22Rv1 (cell line): ENCODE measurements around the gene BYSL.

Source experiments
- H3K27ac ChIP-seq: fragments of 450-650 bp; 2 replicates; pipeline ENCODE4 v1.5.1; 2017
- CTCF ChIP-seq: fragments of 450-650 bp; IDR thresholded peaks from 2 replicates; pipeline ENCODE4 v1.5.1; 2017; ENCODE audit warnings: mild to moderate bottlenecking
- ZFX ChIP-seq: fragments of 450-650 bp; IDR thresholded peaks from 2 replicates; pipeline ENCODE4 v1.6.1; 2017; ENCODE audit warnings: antibody characterized with exemption, borderline replicate concordance

The BYSL gene

GRCh38 chr6:41914869-41915530 is 6.3 kb upstream of the BYSL start:
- TF ChIP-seq CTCF (no peak), ZFX (no peak)
- H3K27ac ChIP-seq = no peak overlapping the region

DNA sequence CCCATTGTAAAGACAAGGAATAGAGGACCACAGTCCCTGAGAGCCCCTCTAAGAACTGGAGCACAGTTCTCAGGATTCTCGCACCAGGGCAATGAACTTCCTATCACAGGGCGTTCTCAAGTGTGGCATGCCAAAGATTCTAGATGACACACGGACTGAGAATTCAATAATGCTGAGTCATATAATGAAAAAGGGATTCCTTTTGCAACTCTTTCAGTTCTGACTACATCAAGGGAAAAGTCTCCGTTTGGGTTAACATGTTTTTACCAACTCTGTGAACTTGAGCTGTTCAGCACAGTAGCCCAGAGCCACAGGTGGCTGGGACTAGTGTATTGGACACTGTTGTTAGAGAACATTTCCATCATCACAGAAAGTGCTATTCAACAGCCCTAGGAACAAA is 3.8 kb upstream of the BYSL start:
- TF ChIP-seq ZFX (no peak), CTCF (no peak)

DNA sequence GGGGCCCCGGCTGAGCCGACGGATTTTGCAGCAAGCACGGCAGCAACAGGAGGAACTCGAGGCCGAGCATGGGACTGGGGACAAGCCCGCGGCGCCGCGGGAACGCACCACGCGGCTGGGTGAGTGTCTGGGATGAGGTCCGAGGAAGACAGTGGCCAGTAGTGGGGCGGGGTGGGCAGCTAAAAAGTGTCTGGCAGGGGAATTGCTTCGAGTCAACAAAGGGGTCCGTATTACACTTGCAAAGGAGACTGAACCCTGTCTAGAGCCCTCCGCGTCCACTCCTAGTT is 356 bp downstream of the BYSL start:
- TF ChIP-seq CTCF (no peak), ZFX (no peak)

More for the DNA sequence above, 3.8 kb upstream of the BYSL start:
- no peak overlapping the region for H3K27ac ChIP-seq

GRCh38 chr6:41922154-41922553 is 855 bp downstream of the BYSL start:
- peak overlapping the region; percentile 86 for H3K27ac ChIP-seq
- TF ChIP-seq ZFX (no peak), CTCF (no peak)

More for the DNA sequence above, 356 bp downstream of the BYSL start:
- H3K27ac ChIP-seq = peak overlapping the region; percentile 86

DNA sequence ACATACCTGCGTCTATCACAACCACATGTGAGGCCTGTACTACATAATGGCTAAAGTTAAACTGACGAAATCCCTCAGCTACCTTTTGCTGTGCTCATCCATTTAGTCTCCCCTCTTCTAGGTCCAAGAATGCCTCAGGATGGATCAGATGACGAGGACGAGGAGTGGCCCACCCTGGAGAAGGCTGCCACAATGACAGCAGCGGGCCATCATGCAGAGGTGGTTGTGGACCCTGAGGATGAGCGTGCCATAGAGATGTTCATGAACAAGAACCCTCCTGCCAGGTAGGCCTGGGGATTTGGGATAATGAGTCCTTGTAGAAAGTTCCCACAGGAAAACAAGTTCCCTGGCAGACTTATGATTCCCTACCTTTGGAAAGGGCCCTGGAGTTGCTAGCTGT is 6.0 kb downstream of the BYSL start:
- no peak overlapping the region for H3K27ac ChIP-seq
- TF ChIP-seq ZFX (no peak), CTCF (no peak)

DNA sequence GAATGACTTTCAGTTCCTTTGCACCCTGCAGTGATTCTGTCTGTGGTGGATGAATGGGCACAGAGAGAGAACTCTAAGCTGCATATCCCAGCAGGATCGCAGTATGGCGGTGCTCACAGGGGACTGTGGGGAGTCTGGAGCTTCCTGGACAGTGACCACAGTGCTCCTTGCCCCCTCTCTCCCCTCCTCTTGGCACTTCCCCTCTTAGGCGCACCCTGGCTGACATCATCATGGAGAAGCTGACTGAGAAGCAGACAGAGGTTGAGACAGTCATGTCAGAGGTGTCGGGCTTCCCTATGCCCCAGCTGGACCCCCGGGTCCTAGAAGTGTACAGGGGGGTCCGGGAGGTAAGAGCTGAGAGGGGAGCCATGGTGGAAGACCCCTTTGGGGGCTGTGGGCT is 8.6 kb downstream of the BYSL start:
- no peak for TF ChIP-seq CTCF
- no peak for TF ChIP-seq ZFX
- no peak overlapping the region for H3K27ac ChIP-seq

DNA sequence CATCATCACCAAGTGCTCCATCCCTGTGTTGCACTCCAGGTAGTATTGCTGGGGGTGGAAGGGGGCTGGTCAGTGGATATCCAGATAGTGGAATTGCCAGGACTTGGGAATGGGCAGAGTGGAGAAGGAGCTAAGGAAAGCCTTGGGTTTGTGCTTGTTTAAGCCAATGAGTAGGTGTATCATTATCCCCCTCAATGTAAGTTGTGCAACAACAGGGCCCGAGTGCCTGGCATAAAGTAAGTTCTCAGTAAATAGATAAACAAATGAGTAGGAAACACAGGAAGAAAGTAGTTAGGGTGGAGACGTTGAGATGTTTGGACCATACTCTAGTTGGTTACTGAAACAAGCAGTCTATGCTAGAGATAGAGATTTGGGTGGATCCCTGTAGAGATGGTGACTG is 10.5 kb downstream of the BYSL start:
- no peak overlapping the region for H3K27ac ChIP-seq
- no peak for TF ChIP-seq ZFX
- no peak for TF ChIP-seq CTCF
